Measurements from ENCODE around the gene PLXNA1.

The PLXNA1 gene

DNA sequence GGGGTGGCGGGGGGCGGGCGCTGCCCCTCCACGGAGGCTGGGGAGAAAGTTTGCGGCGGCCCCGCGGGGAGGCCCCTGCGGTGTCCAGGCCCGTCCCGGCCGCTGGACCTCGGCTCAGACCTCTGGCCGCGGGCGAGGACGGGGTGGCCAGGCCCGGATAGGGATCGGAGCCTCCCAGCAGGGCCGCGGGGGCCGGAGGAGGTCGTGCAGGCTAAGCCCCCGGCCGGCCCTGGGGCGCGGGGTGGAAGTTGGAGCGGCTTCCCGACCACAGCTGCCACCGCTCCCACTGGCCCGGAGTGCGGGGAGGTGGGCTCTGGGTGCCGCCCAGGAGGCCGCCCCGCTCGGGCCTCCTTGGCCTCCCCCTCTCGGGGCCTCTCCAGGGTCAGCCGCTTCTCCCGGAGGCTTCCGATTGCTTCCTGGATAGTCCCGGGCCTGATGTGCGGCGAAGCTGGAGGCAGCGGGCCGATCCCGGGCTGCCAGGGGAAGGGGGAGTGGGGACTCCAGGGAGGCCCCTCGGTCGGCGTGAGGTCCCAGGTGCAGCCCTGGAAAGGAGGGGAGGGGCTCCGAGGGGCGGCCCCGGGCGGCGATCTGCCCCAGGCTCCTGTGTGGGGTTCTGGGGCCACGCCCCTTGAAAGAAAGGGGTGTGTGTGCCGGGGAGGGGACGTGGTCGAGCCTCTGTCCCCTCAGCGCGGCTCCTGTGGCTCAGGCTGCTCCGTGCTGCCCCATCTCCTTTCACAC lies 907 bp downstream of the PLXNA1 start:
- TF ChIP-seq TARDBP (IDR thresholded peaks at IDR 0.05) (no peak), NFRKB (IDR thresholded peaks at IDR 0.05) (no peak), BHLHE40 (IDR thresholded peaks at IDR 0.05; ENCODE audit: borderline replicate concordance) (no peak), SUZ12 (IDR thresholded peaks at IDR 0.05) (no peak), FOXK2 (IDR thresholded peaks at IDR 0.05) (no peak), ELF4 (IDR thresholded peaks at IDR 0.05) (no peak), ZNF384 (IDR thresholded peaks at IDR 0.05) (no peak), FOXA1 (IDR thresholded peaks at IDR 0.05) (no peak), HDGF (IDR thresholded peaks at IDR 0.05; ENCODE audit: borderline replicate concordance) (no peak), SP1 (IDR thresholded peaks at IDR 0.05) (no peak), LEF1 (IDR thresholded peaks at IDR 0.05; ENCODE audit: borderline replicate concordance) (no peak), CTBP1 (IDR thresholded peaks at IDR 0.05; ENCODE audit: borderline replicate concordance) (no peak), ARNT (IDR thresholded peaks at IDR 0.05) (no peak), FOXM1 (IDR thresholded peaks at IDR 0.05; ENCODE audit: borderline replicate concordance) (no peak), L3MBTL2 (conservative IDR thresholded peaks at IDR 0.05) (no peak)
- TF ChIP-seq, protein P1, sequence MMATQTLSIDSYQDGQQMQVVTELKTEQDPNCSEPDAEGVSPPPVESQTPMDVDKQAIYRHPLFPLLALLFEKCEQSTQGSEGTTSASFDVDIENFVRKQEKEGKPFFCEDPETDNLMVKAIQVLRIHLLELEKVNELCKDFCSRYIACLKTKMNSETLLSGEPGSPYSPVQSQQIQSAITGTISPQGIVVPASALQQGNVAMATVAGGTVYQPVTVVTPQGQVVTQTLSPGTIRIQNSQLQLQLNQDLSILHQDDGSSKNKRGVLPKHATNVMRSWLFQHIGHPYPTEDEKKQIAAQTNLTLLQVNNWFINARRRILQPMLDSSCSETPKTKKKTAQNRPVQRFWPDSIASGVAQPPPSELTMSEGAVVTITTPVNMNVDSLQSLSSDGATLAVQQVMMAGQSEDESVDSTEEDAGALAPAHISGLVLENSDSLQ (IDR thresholded peaks at IDR 0.05), result no peak
- peak; percentile 38 for DNase-seq (ENCODE audit: extremely low spot score)
- POLR2A ChIA-PET, result no interaction called here
- CTCF ChIA-PET, result no interaction called here

DNA sequence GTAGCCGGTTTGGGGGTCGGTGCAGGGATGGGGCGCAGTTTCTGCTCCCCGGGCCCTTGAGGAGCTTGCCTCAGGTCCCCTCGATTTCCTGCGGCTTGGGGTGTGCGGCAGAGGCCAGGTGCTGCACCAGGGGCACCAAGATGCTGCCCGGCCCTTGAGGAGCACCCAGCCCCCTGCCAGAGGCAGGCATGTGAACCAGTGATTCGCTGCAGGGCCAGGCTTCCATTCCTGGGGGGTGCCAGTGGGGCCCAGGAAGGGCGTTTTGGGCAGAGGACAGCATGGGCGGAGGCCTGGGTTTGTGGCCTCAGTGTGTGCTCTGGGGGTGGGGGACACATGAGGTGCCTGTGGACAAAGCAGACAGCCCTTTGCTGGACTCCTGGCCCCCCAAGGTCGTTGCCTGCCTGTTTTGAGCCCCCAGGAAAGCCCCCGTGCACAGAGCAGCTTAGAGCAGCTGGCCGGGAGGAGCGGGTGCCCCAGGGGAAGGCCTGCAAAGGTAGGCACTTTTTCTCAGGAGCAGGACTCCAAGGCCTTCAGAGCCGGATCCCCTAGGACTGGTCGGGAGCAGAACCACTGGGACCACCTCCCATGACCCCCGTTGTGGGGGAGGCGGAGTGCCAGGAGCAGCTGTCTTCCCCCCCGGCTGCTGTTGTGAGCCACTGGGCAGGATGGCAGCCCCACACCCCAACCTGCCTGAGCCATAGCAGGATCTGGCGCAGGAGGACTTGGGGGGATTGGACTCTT lies 1.6 kb downstream of the PLXNA1 start:
- DNase-seq (ENCODE audit: extremely low spot score), result no peak
- TF ChIP-seq SUZ12 (IDR thresholded peaks at IDR 0.05) (no peak), TARDBP (IDR thresholded peaks at IDR 0.05) (no peak), HDGF (IDR thresholded peaks at IDR 0.05; ENCODE audit: borderline replicate concordance) (no peak), ELF4 (IDR thresholded peaks at IDR 0.05) (no peak), ZNF384 (IDR thresholded peaks at IDR 0.05) (no peak), FOXM1 (IDR thresholded peaks at IDR 0.05; ENCODE audit: borderline replicate concordance) (no peak), ARNT (IDR thresholded peaks at IDR 0.05) (no peak), CTBP1 (IDR thresholded peaks at IDR 0.05; ENCODE audit: borderline replicate concordance) (no peak), SP1 (IDR thresholded peaks at IDR 0.05) (no peak), FOXK2 (IDR thresholded peaks at IDR 0.05) (no peak), LEF1 (IDR thresholded peaks at IDR 0.05; ENCODE audit: borderline replicate concordance) (no peak), FOXA1 (IDR thresholded peaks at IDR 0.05) (no peak), BHLHE40 (IDR thresholded peaks at IDR 0.05; ENCODE audit: borderline replicate concordance) (no peak), NFRKB (IDR thresholded peaks at IDR 0.05) (no peak), L3MBTL2 (conservative IDR thresholded peaks at IDR 0.05) (no peak)
- TF ChIP-seq, protein P1 (IDR thresholded peaks at IDR 0.05), result no peak
- POLR2A ChIA-PET, result no interaction called here
- CTCF ChIA-PET, result no interaction called here

DNA sequence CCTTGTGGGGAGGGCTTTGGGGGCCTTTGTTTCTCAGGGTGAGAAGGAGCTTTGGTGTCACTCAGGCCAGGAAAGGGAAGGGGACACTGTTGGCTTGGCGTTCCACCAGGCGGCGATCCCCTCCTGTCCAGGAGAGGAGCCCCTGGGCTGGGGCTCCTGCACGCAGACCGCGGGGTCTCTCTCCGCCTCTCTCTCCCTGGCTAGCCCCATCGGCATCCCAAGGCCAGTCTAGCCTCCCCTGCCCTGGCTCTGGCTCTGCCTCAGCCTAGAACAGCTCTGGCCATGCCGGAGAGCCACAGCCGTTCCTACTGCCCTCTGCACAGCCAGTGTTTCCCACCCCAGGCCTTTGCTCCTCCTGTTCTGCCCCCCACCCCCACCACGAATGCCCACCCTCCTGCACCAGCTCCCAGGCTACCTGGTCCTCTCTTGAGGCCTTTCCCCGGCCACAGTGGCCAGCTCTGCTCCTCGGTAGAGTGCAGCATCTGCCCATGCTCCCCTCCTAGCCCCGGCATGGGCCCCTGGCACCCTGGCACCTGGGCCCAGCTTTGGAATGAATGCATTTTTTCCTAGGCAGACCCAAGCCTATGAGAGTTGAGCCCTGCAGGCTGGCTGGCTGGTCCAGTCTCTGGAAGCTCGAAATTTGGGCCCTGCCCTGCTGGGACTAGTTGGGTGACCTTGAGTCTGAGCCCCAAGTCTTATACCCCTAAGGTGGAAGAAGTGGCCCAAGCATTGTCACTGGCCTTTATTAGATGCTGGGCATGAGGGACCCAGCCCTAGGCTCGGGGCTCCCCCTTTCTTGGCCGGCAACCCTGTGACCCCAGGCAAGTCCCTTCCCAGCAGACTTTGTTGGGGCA lies 2.4 kb downstream of the PLXNA1 start:
- TF ChIP-seq, protein P1 (IDR thresholded peaks at IDR 0.05), result no peak
- TF ChIP-seq LEF1 (IDR thresholded peaks at IDR 0.05; ENCODE audit: borderline replicate concordance) (no peak), L3MBTL2 (conservative IDR thresholded peaks at IDR 0.05) (no peak), FOXK2 (IDR thresholded peaks at IDR 0.05) (no peak), FOXM1 (IDR thresholded peaks at IDR 0.05; ENCODE audit: borderline replicate concordance) (no peak), SUZ12 (IDR thresholded peaks at IDR 0.05) (no peak), ARNT (IDR thresholded peaks at IDR 0.05) (no peak), NFRKB (IDR thresholded peaks at IDR 0.05) (no peak), CTBP1 (IDR thresholded peaks at IDR 0.05; ENCODE audit: borderline replicate concordance) (no peak), FOXA1 (IDR thresholded peaks at IDR 0.05) (no peak), BHLHE40 (IDR thresholded peaks at IDR 0.05; ENCODE audit: borderline replicate concordance) (no peak), ZNF384 (IDR thresholded peaks at IDR 0.05) (no peak), SP1 (IDR thresholded peaks at IDR 0.05) (no peak), HDGF (IDR thresholded peaks at IDR 0.05; ENCODE audit: borderline replicate concordance) (no peak), ELF4 (IDR thresholded peaks at IDR 0.05) (no peak), TARDBP (IDR thresholded peaks at IDR 0.05) (no peak)
- CTCF ChIA-PET, result interaction anchor here (0.7 kb wide), 1 partner anchor 470 kb away, joined by 4 read pairs; no protein-coding TSS in a partner anchor
- POLR2A ChIA-PET, result no interaction called here
- DNase-seq (ENCODE audit: extremely low spot score), result no peak

DNA sequence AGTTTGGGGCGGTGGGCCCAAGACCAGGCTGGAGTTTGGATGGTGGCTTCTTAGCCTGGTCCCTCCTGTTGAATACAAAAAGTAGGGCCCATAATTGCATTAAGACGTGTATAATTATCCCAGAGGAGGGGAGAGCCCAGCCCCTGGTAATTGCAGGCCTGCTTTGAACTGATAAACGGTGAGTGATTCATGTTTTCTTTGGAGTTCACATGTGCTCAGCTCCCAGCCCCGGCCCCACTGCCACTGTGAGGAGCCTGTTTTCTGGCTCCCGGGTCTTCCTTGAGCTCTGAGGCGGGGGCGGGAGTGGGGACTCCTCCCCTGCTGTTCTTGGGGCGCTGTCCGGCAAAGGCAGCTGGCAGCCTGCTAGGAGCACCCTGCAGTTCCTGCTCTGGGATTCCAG lies 3.1 kb downstream of the PLXNA1 start:
- ChIA-PET CTCF (no interaction called here), POLR2A (no interaction called here)
- no peak for DNase-seq (ENCODE audit: extremely low spot score)
- no peak for TF ChIP-seq L3MBTL2 (conservative IDR thresholded peaks at IDR 0.05)
- no peak for TF ChIP-seq HDGF (IDR thresholded peaks at IDR 0.05; ENCODE audit: borderline replicate concordance)
- no peak for TF ChIP-seq ARNT (IDR thresholded peaks at IDR 0.05)
- TF ChIP-seq SP1 (IDR thresholded peaks at IDR 0.05), result no peak

DNA sequence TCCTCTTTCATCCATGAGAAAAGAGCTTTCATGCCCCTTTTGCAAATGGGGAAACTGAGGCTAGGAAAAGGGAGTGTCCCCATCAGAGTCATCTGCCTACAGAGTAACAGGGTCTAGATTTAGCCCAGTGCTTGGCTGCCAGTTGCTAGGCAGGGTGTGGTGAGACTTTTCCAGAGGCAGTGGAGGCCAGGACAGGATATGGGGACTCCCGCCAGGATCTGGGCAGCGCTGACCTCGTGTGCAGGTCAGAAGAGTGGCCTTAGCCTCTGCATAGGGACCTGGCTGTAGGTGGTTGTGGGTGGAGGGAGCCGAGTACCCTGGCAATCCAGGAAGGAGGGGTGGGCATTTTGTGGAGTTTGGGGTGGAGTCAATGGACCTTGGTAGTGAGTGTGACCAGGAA lies 4.2 kb downstream of the PLXNA1 start:
- no peak for DNase-seq (ENCODE audit: extremely low spot score)
- POLR2A ChIA-PET, result no interaction called here
- TF ChIP-seq ARNT (IDR thresholded peaks at IDR 0.05) (no peak), SUZ12 (IDR thresholded peaks at IDR 0.05) (no peak), BHLHE40 (IDR thresholded peaks at IDR 0.05; ENCODE audit: borderline replicate concordance) (no peak), SP1 (IDR thresholded peaks at IDR 0.05) (no peak), ELF4 (IDR thresholded peaks at IDR 0.05) (no peak), HDGF (IDR thresholded peaks at IDR 0.05; ENCODE audit: borderline replicate concordance) (no peak), L3MBTL2 (conservative IDR thresholded peaks at IDR 0.05) (no peak), LEF1 (IDR thresholded peaks at IDR 0.05; ENCODE audit: borderline replicate concordance) (no peak), ZNF384 (IDR thresholded peaks at IDR 0.05) (no peak), FOXM1 (IDR thresholded peaks at IDR 0.05; ENCODE audit: borderline replicate concordance) (no peak), NFRKB (IDR thresholded peaks at IDR 0.05) (no peak), FOXA1 (IDR thresholded peaks at IDR 0.05) (no peak), CTBP1 (IDR thresholded peaks at IDR 0.05; ENCODE audit: borderline replicate concordance) (no peak), TARDBP (IDR thresholded peaks at IDR 0.05) (no peak), FOXK2 (IDR thresholded peaks at IDR 0.05) (no peak)
- TF ChIP-seq, protein P1 (IDR thresholded peaks at IDR 0.05), result no peak
- CTCF ChIA-PET, result no interaction called here
